ENCODE data around the gene COBL. TPM values are rescaled to one million over a fixed set of nuclear protein-coding genes. Genes with fewer than 3 reads are reported as not detected.
A peak's percentile ranks its signal among the peaks of the same experiment; 100 is the strongest.

COBL gene
- total and polyA plus RNA-seq, 2 of the 8 experiments (the other 6 are each of a cell fraction or from before 2014, with no cell fraction given) = 13.8 to 40.4 TPM

DNA sequence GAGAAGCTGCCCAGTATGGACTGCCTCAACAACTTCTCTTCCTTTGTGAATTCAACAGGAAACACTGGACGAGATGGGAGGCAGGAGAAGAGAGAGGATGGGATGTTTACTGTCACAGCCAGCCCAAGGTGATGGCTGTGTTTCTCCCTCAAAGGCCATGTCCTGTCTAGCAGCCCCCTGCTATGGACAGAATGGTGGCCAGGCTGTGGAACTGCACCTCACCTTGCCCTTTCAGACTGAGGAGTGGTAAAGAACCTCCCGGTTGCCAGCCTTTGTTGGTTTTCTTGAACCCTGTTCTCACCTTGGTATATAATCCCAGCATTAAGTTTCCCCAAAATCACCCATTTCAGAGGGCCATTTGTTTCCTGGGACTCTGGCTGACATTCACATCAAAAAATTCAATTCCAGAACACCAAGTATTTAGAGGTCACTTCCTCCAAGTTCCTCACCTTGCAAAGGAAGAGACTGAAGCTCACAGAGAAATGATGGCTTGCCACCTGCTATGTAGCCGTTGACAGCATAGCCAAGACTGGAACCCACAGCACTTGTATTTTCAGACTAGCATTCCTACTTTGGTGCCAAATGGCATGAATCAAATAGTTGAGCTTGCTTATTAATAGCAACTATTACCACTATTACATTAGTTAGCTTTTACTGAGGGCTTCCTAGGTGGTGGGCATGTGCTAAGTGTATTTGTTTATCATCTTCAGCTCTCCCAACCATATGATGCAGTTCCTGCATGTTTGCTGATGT is 309.9 kb downstream of the COBL start:
- Histone ChIP-seq H4K8ac (ENCODE audit: extremely low read depth, insufficient read depth, low read length) (no peak overlapping the region), H3K9me3 (ENCODE audit: insufficient read depth in 2 of 2, low read depth in 1 of 2, low read length in 1 of 2) (no peaks in the 10 kb centered on the region), H2AFZ (ENCODE audit: low read length) (no peak overlapping the region), H2AK5ac (ENCODE audit: low read depth, low read length) (no peak overlapping the region), H3K23me2 (ENCODE audit: low read depth, low read length) (no peaks in the 10 kb centered on the region; the same call in 1 of the 2 replicates), H2BK5ac (ENCODE audit: low read depth, low read length) (no peak overlapping the region), H3K27me3 (replicated peaks in 1 of 4; ENCODE audit: control insufficient read depth in 3 of 4, extremely low read depth in 1 of 4, insufficient read depth in 3 of 4, low read length in 3 of 4) (no peaks in the 10 kb centered on the region), H3K79me2 (ENCODE audit: control insufficient read depth in 1 of 2, insufficient read depth in 2 of 2, low read length in 2 of 2) (no peaks in the 10 kb centered on the region), H4K20me1 (replicated peaks in 1 of 2; ENCODE audit: control insufficient read depth in 1 of 2, insufficient read depth in 2 of 2, low read length in 2 of 2) (no peaks in the 10 kb centered on the region), H2BK12ac (ENCODE audit: low read depth, low read length) (no peak overlapping the region), H4K91ac (replicated peaks; ENCODE audit: insufficient read length, low read length) (no peak overlapping the region), H3K18ac (ENCODE audit: extremely low read depth, low read length) (no peak overlapping the region), H3K9ac (replicated peaks in 1 of 4; ENCODE audit: extremely low read depth in 1 of 4, low read depth in 3 of 4, low read length in 3 of 4) (no peak overlapping the region), H2BK20ac (ENCODE audit: low read length) (0 out of 2 replicates have a peak overlapping the region, but pooled peaks have one; percentile 4), H4K5ac (ENCODE audit: insufficient read length, low read depth, low read length) (no peak overlapping the region), H3K23ac (ENCODE audit: insufficient read length) (no peak overlapping the region), H2BK15ac (ENCODE audit: low read length) (no peak overlapping the region), H3K27ac (ENCODE audit: low read depth, low read length) (no peak overlapping the region), H3K79me1 (ENCODE audit: low read depth, low read length) (no peaks in the 10 kb centered on the region), H3K4ac (replicated peaks; ENCODE audit: insufficient read length, low read depth, low read length) (no peak overlapping the region), H3K4me3 (ENCODE audit: extremely low read depth in 1 of 4, insufficient read depth in 2 of 4, low read depth in 3 of 4, low read length in 4 of 4) (no peak overlapping the region), H3K4me2 (ENCODE audit: insufficient read depth in 1 of 2, low read depth in 2 of 2, low read length in 2 of 2) (no peak overlapping the region), H3K56ac (replicated peaks; ENCODE audit: insufficient read length, low read depth, low read length) (no peak overlapping the region), H3K4me1 (replicated peaks in 1 of 4; ENCODE audit: control insufficient read depth in 3 of 4, insufficient read depth in 4 of 4, low read length in 3 of 4) (no peaks in the 10 kb centered on the region), H3K36me3 (ENCODE audit: control insufficient read depth in 2 of 4, insufficient read depth in 4 of 4, low read length in 3 of 4) (no peaks in the 10 kb centered on the region), H3K14ac (ENCODE audit: insufficient read length) (no peak overlapping the region), H2BK120ac (replicated peaks; ENCODE audit: low read depth, low read length) (no peak overlapping the region)
- TF ChIP-seq RAD21 (IDR thresholded peaks at IDR 0.05 in 1 of 2, conservative IDR thresholded peaks at IDR 0.05 in 1 of 2; ENCODE audit: low read depth in 2 of 2, low read length in 2 of 2) (peak; percentile 13 to 30; a peak in 3 of 4 replicates), PHF8 (conservative IDR thresholded peaks at IDR 0.05; ENCODE audit: low read depth, low read length) (no peak), CBX8 (IDR thresholded peaks at IDR 0.05; ENCODE audit: borderline replicate concordance, low read depth, low read length) (no peak), GTF2F1 (IDR thresholded peaks at IDR 0.05; ENCODE audit: borderline replicate concordance, low read depth, low read length) (no peak), RFX5 (IDR thresholded peaks at IDR 0.05; ENCODE audit: borderline replicate concordance, low read depth, low read length) (no peak)
- TF ChIP-seq, protein P1, sequence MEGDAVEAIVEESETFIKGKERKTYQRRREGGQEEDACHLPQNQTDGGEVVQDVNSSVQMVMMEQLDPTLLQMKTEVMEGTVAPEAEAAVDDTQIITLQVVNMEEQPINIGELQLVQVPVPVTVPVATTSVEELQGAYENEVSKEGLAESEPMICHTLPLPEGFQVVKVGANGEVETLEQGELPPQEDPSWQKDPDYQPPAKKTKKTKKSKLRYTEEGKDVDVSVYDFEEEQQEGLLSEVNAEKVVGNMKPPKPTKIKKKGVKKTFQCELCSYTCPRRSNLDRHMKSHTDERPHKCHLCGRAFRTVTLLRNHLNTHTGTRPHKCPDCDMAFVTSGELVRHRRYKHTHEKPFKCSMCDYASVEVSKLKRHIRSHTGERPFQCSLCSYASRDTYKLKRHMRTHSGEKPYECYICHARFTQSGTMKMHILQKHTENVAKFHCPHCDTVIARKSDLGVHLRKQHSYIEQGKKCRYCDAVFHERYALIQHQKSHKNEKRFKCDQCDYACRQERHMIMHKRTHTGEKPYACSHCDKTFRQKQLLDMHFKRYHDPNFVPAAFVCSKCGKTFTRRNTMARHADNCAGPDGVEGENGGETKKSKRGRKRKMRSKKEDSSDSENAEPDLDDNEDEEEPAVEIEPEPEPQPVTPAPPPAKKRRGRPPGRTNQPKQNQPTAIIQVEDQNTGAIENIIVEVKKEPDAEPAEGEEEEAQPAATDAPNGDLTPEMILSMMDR (IDR thresholded peaks at IDR 0.05; ENCODE audit: control extremely low read depth in 1 of 3, insufficient read depth in 1 of 3, low read depth in 1 of 3, low read length in 3 of 3) = peak; percentile 10 to 39 (median 39); a peak in 2 of 4 replicates
- CTCF ChIA-PET (ENCODE audit: partially characterized antibody) = interaction anchor here (0.6 to 3.3 kb wide), 16 partner anchors 12 to 538 kb away, joined by 3 to 12 read pairs (median 3); no protein-coding TSS in a partner anchor
- DNase-seq (ENCODE audit: low read depth in 1 of 2, low spot score in 2 of 2) (peak in 1 of 2 experiments; percentile 36), FAIRE-seq (peak; percentile 50)
- POLR2A ChIA-PET (ENCODE audit: partially characterized antibody) = interaction anchor here (0.7 kb wide), 1 partner anchor 18 kb away, joined by 3 read pairs; no protein-coding TSS in a partner anchor
- 63% methylated on average over 3 of the region's 3 CpGs; no CpG with 5 or more reads in 1 of the 2 experiments for whole genome bisulfite sequencing, 2 experiments (ENCODE audit: extremely low coverage in 1 of 2, insufficient coverage in 1 of 2, insufficient read length in 1 of 2, insufficient replicate concordance in 2 of 2, low coverage in 1 of 2, low lambda C conversion rate in 2 of 2, missing lambda C conversion rate in 1 of 2)
